Neural cell (in vitro differentiated cells): Measurements from ENCODE around the gene GK. TPM values are rescaled to one million over a fixed set of nuclear protein-coding genes. Genes with fewer than 3 reads are reported as not detected.

ENCODE experiments used
- H2AFZ ChIP-seq: fragments of 200-600, 300-800 bp; sonication (generic), shearing (Covaris generic); 2 replicates; pipeline ENCODE4 v1.6.0; 2014; ENCODE audit warnings: low read depth, mild to moderate bottlenecking, antibody characterized with exemption, low read length, moderate library complexity
- H3F3A ChIP-seq: fragments of 200-600 bp; shearing (Covaris generic); 2 replicates; pipeline ENCODE4 v1.6.1; 2016; ENCODE audit warnings: mild to moderate bottlenecking, moderate library complexity, mixed read lengths, antibody characterized with exemption, low read length; ENCODE audit not compliant: insufficient read depth, poor library complexity, severe bottlenecking
- H3K27ac ChIP-seq: fragments of 200-600, 300-800 bp; sonication (generic), shearing (Covaris generic); 2 replicates; pipeline ENCODE4 v1.5.1; 2014; ENCODE audit warnings: mild to moderate bottlenecking, low read length, moderate library complexity
- H3K27me3 ChIP-seq: fragments of 300-800, 200-600 bp; sonication (generic), shearing (Covaris generic); 2 replicates; pipeline ENCODE4 v1.6.0; 2014; ENCODE audit warnings: mild to moderate bottlenecking, low read depth, low read length, moderate library complexity; ENCODE audit not compliant: insufficient read depth
- H3K36me3 ChIP-seq: fragments of 300-800, 200-600 bp; sonication (generic), shearing (Covaris generic); 2 replicates; pipeline ENCODE4 v1.5.1; 2014; ENCODE audit warnings: mild to moderate bottlenecking, antibody characterized with exemption, low read length, moderate library complexity; ENCODE audit not compliant: insufficient read depth
- H3K4me2 ChIP-seq: fragments of 300-800, 200-600 bp; sonication (generic), shearing (Covaris generic); 2 replicates; pipeline ENCODE4 v1.6.0; 2014; ENCODE audit warnings: mild to moderate bottlenecking, low read length
- H3K4me3 ChIP-seq: fragments of 300-800, 200-600 bp; sonication (generic), shearing (Covaris generic); 2 replicates; pipeline ENCODE4 v1.5.1; 2014; ENCODE audit warnings: mild to moderate bottlenecking, low read length, moderate library complexity
- H3K79me2 ChIP-seq: fragments of 200-600 bp; shearing (Covaris generic); replicated peaks from 2 replicates; pipeline ENCODE4 v1.6.0; 2014; ENCODE audit warnings: mild to moderate bottlenecking, low read length, moderate library complexity; ENCODE audit not compliant: insufficient read depth
- H3K9ac ChIP-seq: fragments of 300-800, 200-600 bp; sonication (generic), shearing (Covaris generic); 2 replicates; pipeline ENCODE4 v1.6.1; 2016; ENCODE audit warnings: mild to moderate bottlenecking, low read length, mixed read lengths
- H3K9me2 ChIP-seq: fragments of 200-600 bp; shearing (Covaris generic); 2 replicates; pipeline ENCODE4 v1.6.1; 2016; ENCODE audit warnings: mild to moderate bottlenecking, low read length, mixed read lengths; ENCODE audit not compliant: insufficient read depth
- H3K9me3 ChIP-seq: fragments of 200-600, 300-800 bp; sonication (generic), shearing (Covaris generic); 2 replicates; pipeline ENCODE4 v1.6.1; 2016; ENCODE audit warnings: mild to moderate bottlenecking, mixed run types, low read length, moderate library complexity, mixed read lengths
- H4K20me1 ChIP-seq: fragments of 200-600 bp; shearing (Covaris generic); 2 replicates; pipeline ENCODE4 v1.6.1; 2016; ENCODE audit warnings: mild to moderate bottlenecking, mixed run types; ENCODE audit not compliant: insufficient read depth
- EP300 ChIP-seq: fragments of 450-650 bp; conservative IDR thresholded peaks from 2 replicates; pipeline ENCODE4 v1.6.1; 2014; ENCODE audit warnings: antibody characterized with exemption, mild to moderate bottlenecking, moderate library complexity; ENCODE audit not compliant: poor library complexity, severe bottlenecking
- EZH2 ChIP-seq: fragments of 200-600, 300-800 bp; shearing (Covaris generic), sonication (generic); IDR thresholded peaks from 2 replicates; pipeline ENCODE4 v1.6.1; 2014; ENCODE audit warnings: antibody characterized with exemption, low read length, borderline replicate concordance, mild to moderate bottlenecking; ENCODE audit not compliant: insufficient read depth, poor library complexity, severe bottlenecking
- MXI1 ChIP-seq: fragments of 450-650 bp; conservative IDR thresholded peaks from 2 replicates; pipeline ENCODE4 v1.6.1; 2014; ENCODE audit warnings: antibody characterized with exemption, mild to moderate bottlenecking; ENCODE audit not compliant: poor library complexity, severe bottlenecking
- POLR2AphosphoS5 ChIP-seq: IDR thresholded peaks from 2 replicates; pipeline ENCODE4 v1.6.1; 2012
- RAD21 ChIP-seq: fragments of 450-650 bp; conservative IDR thresholded peaks from 2 replicates; pipeline ENCODE4 v1.6.1; 2014; ENCODE audit warnings: antibody characterized with exemption, mild to moderate bottlenecking, moderate library complexity
- SMC3 ChIP-seq: fragments of 450-650 bp; conservative IDR thresholded peaks from 2 replicates; pipeline ENCODE4 v1.6.1; 2014; ENCODE audit warnings: antibody characterized with exemption, mild to moderate bottlenecking, moderate library complexity; ENCODE audit not compliant: poor library complexity
- TAF1 ChIP-seq: IDR thresholded peaks from 2 replicates; pipeline ENCODE4 v1.6.1; 2012; ENCODE audit warnings: low read depth
- polyA plus RNA-seq: library from polyadenylated mRNA; depleted of rRNA; stranded (reverse); fragments of >200 nt; gene quantifications from 2 replicates; pipeline ENCODE4 v1.2.3, GENCODE V29; 2014
- TF ChIP-seq, protein P1 (sequence below): fragments of 450-650 bp; IDR thresholded peaks from 2 replicates; pipeline ENCODE4 v1.5.1; 2014; ENCODE audit warnings: antibody characterized with exemption, mild to moderate bottlenecking, moderate library complexity; ENCODE audit not compliant: poor library complexity, severe bottlenecking
- TF ChIP-seq, protein P2 (sequence below): IDR thresholded peaks from 2 replicates; pipeline ENCODE4 v1.6.1; 2012; ENCODE audit warnings: borderline replicate concordance

The GK gene
- polyA plus RNA-seq, 1 donor from 2014 or later = 6.3 TPM

DNA sequence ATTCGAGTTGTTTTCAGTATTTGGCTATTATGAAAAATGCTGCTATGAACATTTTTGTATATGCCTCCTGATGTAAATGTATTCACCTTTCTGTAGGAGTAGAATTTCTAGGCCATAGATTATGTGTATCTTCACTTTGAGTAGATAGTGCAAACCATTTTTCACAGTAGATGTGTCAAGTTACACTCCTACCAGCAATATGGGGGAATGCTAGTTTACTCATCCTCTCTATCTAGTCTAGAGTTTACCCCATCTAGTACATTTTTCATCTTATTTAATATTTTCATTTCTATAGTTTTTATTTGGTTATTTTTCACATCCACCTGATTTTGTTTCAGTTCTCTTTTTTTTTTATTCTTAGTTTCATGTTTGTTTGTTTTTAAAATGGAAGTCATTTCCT lies 59.0 kb downstream of the GK start:
- Histone ChIP-seq H3K4me3 (no peak overlapping the region), H3K79me2 (no peaks in the 10 kb centered on the region), H4K20me1 (no peaks in the 10 kb centered on the region), H3K4me2 (no peak overlapping the region), H3K9me2 (no peaks in the 10 kb centered on the region), H3K27ac (no peak overlapping the region), H3K27me3 (no peaks in the 10 kb centered on the region), H3F3A (no peaks in the 10 kb centered on the region), H2AFZ (no peak overlapping the region), H3K9ac (no peak overlapping the region), H3K9me3 (no peaks in the 10 kb centered on the region), H3K36me3 (no peaks in the 10 kb centered on the region)
- TF ChIP-seq, protein P1, sequence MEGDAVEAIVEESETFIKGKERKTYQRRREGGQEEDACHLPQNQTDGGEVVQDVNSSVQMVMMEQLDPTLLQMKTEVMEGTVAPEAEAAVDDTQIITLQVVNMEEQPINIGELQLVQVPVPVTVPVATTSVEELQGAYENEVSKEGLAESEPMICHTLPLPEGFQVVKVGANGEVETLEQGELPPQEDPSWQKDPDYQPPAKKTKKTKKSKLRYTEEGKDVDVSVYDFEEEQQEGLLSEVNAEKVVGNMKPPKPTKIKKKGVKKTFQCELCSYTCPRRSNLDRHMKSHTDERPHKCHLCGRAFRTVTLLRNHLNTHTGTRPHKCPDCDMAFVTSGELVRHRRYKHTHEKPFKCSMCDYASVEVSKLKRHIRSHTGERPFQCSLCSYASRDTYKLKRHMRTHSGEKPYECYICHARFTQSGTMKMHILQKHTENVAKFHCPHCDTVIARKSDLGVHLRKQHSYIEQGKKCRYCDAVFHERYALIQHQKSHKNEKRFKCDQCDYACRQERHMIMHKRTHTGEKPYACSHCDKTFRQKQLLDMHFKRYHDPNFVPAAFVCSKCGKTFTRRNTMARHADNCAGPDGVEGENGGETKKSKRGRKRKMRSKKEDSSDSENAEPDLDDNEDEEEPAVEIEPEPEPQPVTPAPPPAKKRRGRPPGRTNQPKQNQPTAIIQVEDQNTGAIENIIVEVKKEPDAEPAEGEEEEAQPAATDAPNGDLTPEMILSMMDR = no peak
- TF ChIP-seq POLR2AphosphoS5 = no peak
- no peak for TF ChIP-seq SMC3
- TF ChIP-seq, protein P2, sequence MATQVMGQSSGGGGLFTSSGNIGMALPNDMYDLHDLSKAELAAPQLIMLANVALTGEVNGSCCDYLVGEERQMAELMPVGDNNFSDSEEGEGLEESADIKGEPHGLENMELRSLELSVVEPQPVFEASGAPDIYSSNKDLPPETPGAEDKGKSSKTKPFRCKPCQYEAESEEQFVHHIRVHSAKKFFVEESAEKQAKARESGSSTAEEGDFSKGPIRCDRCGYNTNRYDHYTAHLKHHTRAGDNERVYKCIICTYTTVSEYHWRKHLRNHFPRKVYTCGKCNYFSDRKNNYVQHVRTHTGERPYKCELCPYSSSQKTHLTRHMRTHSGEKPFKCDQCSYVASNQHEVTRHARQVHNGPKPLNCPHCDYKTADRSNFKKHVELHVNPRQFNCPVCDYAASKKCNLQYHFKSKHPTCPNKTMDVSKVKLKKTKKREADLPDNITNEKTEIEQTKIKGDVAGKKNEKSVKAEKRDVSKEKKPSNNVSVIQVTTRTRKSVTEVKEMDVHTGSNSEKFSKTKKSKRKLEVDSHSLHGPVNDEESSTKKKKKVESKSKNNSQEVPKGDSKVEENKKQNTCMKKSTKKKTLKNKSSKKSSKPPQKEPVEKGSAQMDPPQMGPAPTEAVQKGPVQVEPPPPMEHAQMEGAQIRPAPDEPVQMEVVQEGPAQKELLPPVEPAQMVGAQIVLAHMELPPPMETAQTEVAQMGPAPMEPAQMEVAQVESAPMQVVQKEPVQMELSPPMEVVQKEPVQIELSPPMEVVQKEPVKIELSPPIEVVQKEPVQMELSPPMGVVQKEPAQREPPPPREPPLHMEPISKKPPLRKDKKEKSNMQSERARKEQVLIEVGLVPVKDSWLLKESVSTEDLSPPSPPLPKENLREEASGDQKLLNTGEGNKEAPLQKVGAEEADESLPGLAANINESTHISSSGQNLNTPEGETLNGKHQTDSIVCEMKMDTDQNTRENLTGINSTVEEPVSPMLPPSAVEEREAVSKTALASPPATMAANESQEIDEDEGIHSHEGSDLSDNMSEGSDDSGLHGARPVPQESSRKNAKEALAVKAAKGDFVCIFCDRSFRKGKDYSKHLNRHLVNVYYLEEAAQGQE = no peak

DNA sequence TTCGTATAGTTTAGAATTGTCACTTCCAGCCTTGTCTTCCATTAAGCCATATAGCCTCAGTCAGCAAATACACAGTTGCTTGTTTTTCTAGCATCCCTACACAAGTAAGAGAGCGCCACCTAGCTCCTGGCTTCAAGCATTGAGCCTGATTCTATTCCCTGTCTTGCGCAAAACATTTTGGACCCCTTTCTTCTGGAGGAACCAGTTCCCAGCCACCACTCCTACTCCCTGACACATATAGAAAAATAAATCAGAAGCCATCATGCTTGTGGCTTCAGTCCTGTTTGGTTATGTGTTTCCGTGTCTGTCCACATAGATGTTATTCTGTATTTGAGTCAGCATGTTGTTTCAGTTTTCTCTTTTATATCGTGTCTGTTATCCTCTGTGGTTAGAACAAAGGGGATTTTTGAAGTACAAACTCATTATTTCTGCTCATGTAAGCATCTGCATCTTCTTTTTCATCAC lies 59.9 kb downstream of the GK start:
- Histone ChIP-seq H3F3A (no peaks in the 10 kb centered on the region), H3K27me3 (no peaks in the 10 kb centered on the region), H4K20me1 (no peaks in the 10 kb centered on the region), H3K9me3 (no peaks in the 10 kb centered on the region), H3K79me2 (no peaks in the 10 kb centered on the region), H2AFZ (no peak overlapping the region), H3K36me3 (no peaks in the 10 kb centered on the region), H3K9me2 (no peaks in the 10 kb centered on the region), H3K4me3 (no peak overlapping the region), H3K9ac (no peak overlapping the region), H3K4me2 (no peak overlapping the region), H3K27ac (no peak overlapping the region)
- TF ChIP-seq, protein P1 = peak; percentile 52
- TF ChIP-seq RAD21 (peak; percentile 45), TAF1 (no peak), POLR2AphosphoS5 (no peak)

DNA sequence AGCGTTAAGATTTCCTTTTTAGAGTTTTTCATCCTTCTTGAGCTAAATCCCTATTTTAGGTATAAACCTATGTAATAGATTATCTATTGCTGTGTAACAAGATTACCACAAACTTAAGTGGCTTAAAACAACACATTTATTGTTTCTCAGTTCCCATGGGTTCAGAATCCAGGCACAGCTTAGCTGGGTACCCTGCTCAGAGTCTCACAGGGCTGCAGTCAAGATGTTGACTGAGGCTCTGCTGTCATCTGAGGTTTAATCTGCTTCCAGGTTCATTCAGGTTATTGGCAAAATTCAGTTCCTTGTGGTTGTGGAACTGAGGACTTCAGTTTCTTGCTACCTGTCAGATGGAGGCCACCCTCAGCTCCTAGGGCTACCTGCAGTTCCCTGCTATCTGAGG lies 60.9 kb downstream of the GK start:
- H3K9ac ChIP-seq = no peak overlapping the region
- no peaks in the 10 kb centered on the region for H4K20me1 ChIP-seq
- H3K27ac ChIP-seq = no peak overlapping the region
- H3K4me2 ChIP-seq = no peak overlapping the region
- no peaks in the 10 kb centered on the region for H3F3A ChIP-seq
- H3K9me3 ChIP-seq = no peaks in the 10 kb centered on the region
- H3K36me3 ChIP-seq = no peaks in the 10 kb centered on the region
- no peaks in the 10 kb centered on the region for H3K9me2 ChIP-seq
- H3K27me3 ChIP-seq = no peaks in the 10 kb centered on the region
- TF ChIP-seq MXI1 (no peak), EZH2 (no peak), SMC3 (no peak), EP300 (no peak), RAD21 (no peak), TAF1 (no peak)
- TF ChIP-seq, protein P1 = no peak
- no peaks in the 10 kb centered on the region for H3K79me2 ChIP-seq
- no peak overlapping the region for H3K4me3 ChIP-seq
- no peak overlapping the region for H2AFZ ChIP-seq
